Measurements from ENCODE around the gene FGGY.
"Not testable (repeated sequence)": the region's sequence is repeated elsewhere in the genome, so short reads cannot be mapped to it uniquely, and the experiment has no call there.

The FGGY gene

DNA sequence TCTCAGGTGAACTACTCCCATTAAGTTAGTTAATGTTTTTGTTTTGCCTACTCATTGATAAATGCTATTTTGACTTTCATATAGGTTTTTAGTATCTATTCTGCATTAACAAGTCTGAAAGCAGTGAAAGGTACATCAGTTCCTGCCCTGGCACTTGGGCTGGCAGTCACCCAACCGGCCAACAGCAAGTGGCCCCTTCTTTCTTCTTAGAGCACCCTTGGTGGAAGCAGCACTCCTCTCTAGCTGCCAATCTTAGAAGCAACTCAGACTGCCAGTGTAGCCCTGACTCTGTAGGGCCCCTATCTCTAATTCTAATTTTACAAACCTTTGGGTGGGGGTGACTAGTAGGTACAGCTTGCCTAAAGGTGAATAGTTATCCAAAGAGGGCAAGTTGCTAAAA lies 155.7 kb downstream of the FGGY start:
- DNase-seq (ENCODE audit: extremely low read depth, low read depth): no peak
- no peak overlapping the region for H3K4me3 ChIP-seq (replicated peaks; ENCODE audit: low read depth, low read length)
- TF ChIP-seq, protein P1, sequence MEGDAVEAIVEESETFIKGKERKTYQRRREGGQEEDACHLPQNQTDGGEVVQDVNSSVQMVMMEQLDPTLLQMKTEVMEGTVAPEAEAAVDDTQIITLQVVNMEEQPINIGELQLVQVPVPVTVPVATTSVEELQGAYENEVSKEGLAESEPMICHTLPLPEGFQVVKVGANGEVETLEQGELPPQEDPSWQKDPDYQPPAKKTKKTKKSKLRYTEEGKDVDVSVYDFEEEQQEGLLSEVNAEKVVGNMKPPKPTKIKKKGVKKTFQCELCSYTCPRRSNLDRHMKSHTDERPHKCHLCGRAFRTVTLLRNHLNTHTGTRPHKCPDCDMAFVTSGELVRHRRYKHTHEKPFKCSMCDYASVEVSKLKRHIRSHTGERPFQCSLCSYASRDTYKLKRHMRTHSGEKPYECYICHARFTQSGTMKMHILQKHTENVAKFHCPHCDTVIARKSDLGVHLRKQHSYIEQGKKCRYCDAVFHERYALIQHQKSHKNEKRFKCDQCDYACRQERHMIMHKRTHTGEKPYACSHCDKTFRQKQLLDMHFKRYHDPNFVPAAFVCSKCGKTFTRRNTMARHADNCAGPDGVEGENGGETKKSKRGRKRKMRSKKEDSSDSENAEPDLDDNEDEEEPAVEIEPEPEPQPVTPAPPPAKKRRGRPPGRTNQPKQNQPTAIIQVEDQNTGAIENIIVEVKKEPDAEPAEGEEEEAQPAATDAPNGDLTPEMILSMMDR (IDR thresholded peaks at IDR 0.05; ENCODE audit: low read depth, low read length, missing control alignments): no peak

DNA sequence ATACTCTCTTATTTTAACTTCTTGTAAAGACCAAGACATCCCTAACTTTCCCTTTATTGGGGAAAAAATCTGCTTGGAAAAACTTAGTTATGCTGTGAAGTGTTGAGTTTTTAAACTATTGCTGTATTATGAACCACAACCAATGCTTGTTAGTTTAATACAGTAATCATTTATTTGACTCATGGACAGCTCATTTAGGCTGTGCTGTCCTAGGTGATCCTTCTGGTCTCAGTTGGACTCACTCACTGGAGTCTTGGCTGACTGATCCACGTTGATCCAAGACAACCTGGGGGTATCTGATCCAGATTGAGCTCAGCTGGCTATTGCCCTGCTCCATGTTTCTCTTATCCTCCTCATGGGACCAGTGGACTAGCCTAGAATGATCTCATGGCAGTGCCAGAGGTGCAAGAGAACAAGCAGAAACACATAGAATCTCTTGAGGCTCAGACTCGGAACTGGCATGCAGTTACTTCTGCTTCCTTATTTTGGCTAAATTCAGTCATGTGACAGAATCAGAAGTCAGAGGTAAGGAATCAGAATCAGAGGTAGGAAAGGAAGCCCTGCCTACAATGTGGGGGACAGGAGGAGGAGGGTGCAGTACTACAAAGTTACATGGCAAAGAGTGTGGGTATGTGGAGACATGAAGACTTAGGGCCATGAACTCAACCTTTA lies 156.5 kb downstream of the FGGY start:
- TF ChIP-seq, protein P1 (IDR thresholded peaks at IDR 0.05; ENCODE audit: low read depth, low read length, missing control alignments): no peak
- no peak overlapping the region for H3K4me3 ChIP-seq (replicated peaks; ENCODE audit: low read depth, low read length)
- no peak for DNase-seq (ENCODE audit: extremely low read depth, low read depth)

DNA sequence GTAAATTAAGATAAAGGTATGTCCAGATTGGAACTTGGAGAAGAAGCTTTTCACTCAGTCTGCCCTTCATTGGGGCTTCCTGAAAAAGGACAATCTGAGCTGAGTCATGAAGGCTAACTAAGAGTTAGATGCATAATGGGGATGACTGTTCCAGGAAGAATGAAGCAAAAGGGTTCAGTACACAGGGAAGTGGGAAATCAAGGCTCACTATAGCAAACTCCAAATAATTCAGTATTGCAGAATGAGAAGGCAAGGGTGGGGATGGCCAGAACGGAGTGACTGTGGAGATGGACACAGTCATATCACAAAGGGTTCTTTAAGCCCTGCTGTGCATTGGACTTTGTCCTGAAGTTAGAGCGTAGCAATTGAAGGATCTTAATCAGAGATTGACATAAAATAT lies 158.3 kb downstream of the FGGY start:
- no peak for DNase-seq (ENCODE audit: extremely low read depth, low read depth)
- TF ChIP-seq, protein P1 (IDR thresholded peaks at IDR 0.05; ENCODE audit: low read depth, low read length, missing control alignments): no peak
- no peak overlapping the region for H3K4me3 ChIP-seq (replicated peaks; ENCODE audit: low read depth, low read length)

DNA sequence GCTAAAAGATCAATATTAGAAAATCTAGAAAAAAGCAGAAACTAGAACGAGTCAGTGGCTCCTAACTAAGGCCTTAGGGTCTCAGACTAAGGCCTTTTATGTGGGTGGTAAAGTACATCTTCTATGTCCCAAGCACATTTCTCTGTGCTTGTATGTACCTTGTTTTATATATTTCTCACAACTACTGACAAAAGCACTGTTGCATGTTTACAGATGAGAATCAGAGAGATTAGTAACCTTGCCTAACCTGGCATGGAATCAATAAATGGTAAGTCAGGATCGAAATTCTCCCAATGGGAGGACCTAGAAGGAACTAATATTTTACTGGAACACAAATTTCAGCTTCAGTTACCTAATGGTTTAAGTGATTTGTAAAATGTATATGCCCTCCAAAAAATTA lies 160.9 kb downstream of the FGGY start:
- no peak overlapping the region for H3K4me3 ChIP-seq (replicated peaks; ENCODE audit: low read depth, low read length)
- TF ChIP-seq, protein P1 (IDR thresholded peaks at IDR 0.05; ENCODE audit: low read depth, low read length, missing control alignments): no peak
- DNase-seq (ENCODE audit: extremely low read depth, low read depth): no peak

DNA sequence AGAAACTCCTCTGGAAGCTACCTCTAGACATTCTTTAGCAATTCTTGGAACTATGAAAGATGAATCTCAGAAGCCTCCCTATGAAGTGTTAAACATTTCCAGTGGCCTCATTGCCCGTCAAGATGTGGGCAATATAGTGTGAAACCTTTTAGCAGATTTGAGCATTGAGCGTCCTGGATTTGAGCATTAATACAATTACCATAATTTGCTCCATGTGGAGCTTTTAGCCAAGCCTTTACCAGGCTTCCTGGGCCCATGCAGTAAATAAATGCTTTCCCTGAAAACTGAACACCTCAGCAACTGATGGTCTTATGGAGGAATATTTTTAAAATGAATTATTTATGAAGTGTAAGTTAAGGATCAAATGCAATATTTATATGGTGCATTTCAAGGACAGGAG lies 162.0 kb downstream of the FGGY start:
- DNase-seq (ENCODE audit: extremely low read depth, low read depth): no peak
- H3K4me3 ChIP-seq (replicated peaks; ENCODE audit: low read depth, low read length): no peak overlapping the region
- TF ChIP-seq, protein P1 (IDR thresholded peaks at IDR 0.05; ENCODE audit: low read depth, low read length, missing control alignments): no peak

DNA sequence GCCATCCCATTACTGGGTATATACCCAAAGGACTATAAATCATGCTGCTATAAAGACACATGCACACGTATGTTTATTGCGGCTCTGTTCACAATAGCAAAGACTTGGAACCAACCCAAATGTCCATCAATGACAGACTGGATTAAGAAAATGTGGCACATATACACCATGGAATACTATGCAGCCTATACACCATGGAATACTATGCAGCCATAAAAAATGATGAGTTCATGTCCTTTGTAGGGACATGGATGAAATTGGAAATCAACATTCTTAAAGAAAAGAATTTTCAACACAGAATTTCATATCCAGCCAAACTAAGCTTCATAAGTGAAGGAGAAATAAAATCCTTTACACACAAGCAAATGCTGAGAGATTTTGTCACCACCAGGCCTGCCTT lies 166.0 kb downstream of the FGGY start:
- H3K4me3 ChIP-seq (replicated peaks; ENCODE audit: low read depth, low read length); DNase-seq (ENCODE audit: extremely low read depth, low read depth): not testable (repeated sequence)

DNA sequence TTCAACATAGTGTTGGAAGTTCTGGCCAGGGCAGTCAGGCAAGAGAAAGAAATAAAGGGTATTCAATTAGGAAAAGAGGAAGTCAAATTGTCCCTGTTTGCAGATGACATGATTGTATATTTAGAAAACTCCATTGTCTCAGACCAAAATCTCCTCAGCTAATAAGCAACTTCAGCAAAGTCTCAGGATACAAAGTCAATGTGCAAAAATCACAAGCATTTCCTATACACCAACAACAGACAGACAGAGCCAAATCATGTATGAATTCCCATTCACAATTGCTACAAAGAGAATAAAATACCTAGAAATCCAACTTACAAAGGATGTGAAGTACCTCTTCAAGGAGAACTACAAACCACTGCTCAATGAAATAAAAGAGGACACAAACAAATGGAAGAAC lies 168.6 kb downstream of the FGGY start:
- H3K4me3 ChIP-seq (replicated peaks; ENCODE audit: low read depth, low read length); DNase-seq (ENCODE audit: extremely low read depth, low read depth): not testable (repeated sequence)

DNA sequence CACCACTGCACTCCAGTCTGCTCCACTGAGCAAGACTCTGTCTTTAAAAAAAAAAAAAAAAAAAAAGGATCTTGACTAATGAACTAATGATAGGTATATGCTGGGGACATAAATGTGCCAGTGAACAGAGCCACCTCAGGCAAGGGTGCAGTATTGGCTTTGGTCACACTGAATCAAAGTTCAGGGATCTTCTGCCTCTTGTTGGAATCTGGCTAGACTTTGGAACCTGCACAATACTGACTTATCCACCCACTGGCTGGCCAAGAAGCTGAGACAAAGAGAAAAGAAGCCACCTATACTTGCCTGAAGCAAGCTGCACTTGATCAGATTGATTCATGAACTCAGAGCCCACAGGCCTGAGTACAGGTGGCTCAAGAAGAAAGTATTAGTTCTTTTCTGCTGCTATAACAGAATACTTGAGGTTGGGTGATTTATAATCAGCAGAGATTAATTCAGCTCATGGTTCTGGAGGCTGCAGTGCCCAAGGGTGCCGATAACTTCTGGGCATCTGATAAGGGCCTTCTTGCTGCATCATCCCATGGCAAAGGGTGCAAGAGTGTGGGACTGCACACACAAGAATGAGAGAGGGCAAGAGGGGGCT lies 172.0 kb downstream of the FGGY start:
- TF ChIP-seq, protein P1 (IDR thresholded peaks at IDR 0.05; ENCODE audit: low read depth, low read length, missing control alignments): no peak
- DNase-seq (ENCODE audit: extremely low read depth, low read depth): no peak
- no peak overlapping the region for H3K4me3 ChIP-seq (replicated peaks; ENCODE audit: low read depth, low read length)

DNA sequence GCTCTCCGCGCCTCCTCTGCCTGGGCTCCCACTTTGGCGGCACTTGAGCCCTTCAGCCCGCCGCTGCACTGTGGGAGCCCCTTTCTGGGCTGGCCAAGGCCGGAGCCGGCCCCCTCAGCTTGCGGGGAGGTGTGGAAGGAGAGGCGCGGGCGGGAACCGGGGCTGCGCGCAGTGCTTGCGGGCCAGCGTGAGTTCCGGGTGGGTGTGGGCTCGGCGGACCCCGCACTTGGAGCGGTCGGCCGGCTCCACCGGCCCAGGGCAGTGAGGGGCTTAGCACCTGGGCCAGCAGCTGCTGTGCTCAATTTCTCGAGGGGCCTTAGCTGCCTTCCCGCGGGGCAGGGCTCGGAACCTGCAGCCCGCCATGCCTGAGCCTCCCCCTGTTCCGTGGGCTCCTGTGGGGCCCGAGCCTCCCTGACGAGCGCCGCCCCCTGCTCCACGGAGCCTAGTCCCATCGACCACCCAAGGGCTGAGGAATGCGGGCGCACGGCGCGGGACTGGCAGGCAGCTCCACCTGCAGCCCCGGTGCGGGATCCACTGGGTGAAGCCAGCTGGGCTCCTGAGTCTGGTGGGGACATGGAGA lies 175.2 kb downstream of the FGGY start:
- DNase-seq (ENCODE audit: extremely low read depth, low read depth); H3K4me3 ChIP-seq (replicated peaks; ENCODE audit: low read depth, low read length): not testable (repeated sequence)
